Type B pancreatic cell (in vitro differentiated cells): Measurements from ENCODE around the gene RAB26. TPM values are rescaled to one million over a fixed set of nuclear protein-coding genes. Genes with fewer than 3 reads are reported as not detected.

Experiments
- DNase-seq: peaks from one replicate; pipeline ENCODE4 v3.0.0; 2021; ENCODE audit warnings: mixed read lengths; ENCODE audit not compliant: unreplicated experiment; ENCODE audit errors: extremely low spot score
- H3K27ac Mint-ChIP-seq: 2 replicates; pipeline ENCODE4 v1.8.0; 2021; ENCODE audit warnings: mild to moderate bottlenecking, mixed read lengths
- H3K27me3 Mint-ChIP-seq: 2 replicates; pipeline ENCODE4 v1.8.0; 2021; ENCODE audit warnings: mixed read lengths
- H3K36me3 Mint-ChIP-seq: 2 replicates; pipeline ENCODE4 v1.8.0; 2021; ENCODE audit warnings: mixed read lengths
- H3K4me1 Mint-ChIP-seq: one replicate; pipeline ENCODE4 v1.8.0; 2021; ENCODE audit warnings: mixed read lengths; ENCODE audit not compliant: unreplicated experiment
- H3K4me3 Mint-ChIP-seq: 2 replicates; pipeline ENCODE4 v1.8.0; 2021; ENCODE audit warnings: mild to moderate bottlenecking, mixed read lengths
- H3K9me3 Mint-ChIP-seq: 2 replicates; pipeline ENCODE4 v1.8.0; 2021; ENCODE audit warnings: mixed read lengths
- CTCF ChIP-seq: fragments of 200-600 bp; sonication (generic); conservative IDR thresholded peaks from 2 replicates; pipeline ENCODE4 v1.5.0; 2021; ENCODE audit warnings: antibody characterized with exemption, mild to moderate bottlenecking
- total RNA-seq: library from RNA; stranded (reverse); gene quantifications from 2 replicates; pipeline ENCODE4 v1.2.1, GENCODE V29; 2021; ENCODE audit warnings: low replicate concordance

The RAB26 gene
- total RNA-seq, 1 donor from 2014 or later: 7.4 TPM

DNA sequence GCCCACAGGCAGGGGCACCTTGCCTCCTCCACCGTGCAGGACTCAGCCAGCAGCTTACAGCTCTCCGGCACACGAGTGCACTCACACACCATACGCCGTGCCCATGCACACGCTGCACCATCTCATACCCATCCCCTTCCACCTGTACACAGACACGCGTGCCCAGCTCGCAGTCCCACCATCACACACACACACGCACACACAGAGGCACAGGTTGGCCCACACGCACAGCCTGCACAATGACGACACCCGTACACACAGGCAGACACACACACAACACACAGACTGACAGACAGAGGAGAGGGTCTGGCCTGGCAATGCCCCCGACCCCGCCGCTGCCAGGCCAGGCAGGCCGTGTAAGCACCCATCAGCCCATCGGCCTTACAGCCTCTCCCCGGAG lies 35.9 kb downstream of the RAB26 start:
- no peaks in the 10 kb centered on the region for H3K27me3 Mint-ChIP-seq
- H3K36me3 Mint-ChIP-seq: no peaks in the 10 kb centered on the region
- H3K4me3 Mint-ChIP-seq: no peak overlapping the region
- no peak overlapping the region for H3K27ac Mint-ChIP-seq
- no peak for TF ChIP-seq CTCF
- H3K9me3 Mint-ChIP-seq: no peaks in the 10 kb centered on the region
- DNase-seq: no peak
- H3K4me1 Mint-ChIP-seq: peaks cover 3% of the 10 kb centered on the region

DNA sequence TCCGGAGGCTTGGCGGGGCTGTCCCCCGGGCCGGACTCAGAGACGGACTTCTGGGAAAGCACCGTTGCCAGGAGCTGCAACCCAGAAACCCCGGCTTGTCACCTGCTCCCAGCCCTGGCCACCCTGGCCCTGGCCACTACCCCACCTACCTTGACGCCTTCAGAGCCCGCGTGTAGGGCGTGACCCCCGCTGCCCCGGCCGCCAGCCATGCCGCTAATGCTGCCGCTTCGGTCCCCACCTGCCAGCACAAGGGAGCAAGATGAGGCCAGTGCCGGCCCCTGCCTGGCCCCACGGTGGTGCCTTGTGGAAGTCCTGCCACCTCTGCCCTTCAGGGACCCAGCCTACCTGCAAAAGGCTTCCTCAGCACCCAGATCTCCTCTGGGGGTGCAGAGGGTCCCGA lies 36.5 kb downstream of the RAB26 start:
- DNase-seq: no peak
- Mint-ChIP-seq H3K9me3 (no peaks in the 10 kb centered on the region), H3K4me3 (no peak overlapping the region), H3K36me3 (no peaks in the 10 kb centered on the region), H3K27me3 (no peaks in the 10 kb centered on the region), H3K27ac (no peak overlapping the region), H3K4me1 (peaks cover 3% of the 10 kb centered on the region)
- no peak for TF ChIP-seq CTCF

- peaks cover 3% of the 10 kb centered on the region for H3K4me1 Mint-ChIP-seq
- H3K36me3 Mint-ChIP-seq: no peaks in the 10 kb centered on the region
- H3K9me3 Mint-ChIP-seq: no peaks in the 10 kb centered on the region
- no peak overlapping the region for H3K4me3 Mint-ChIP-seq
- no peak for DNase-seq
- no peak for TF ChIP-seq CTCF
- H3K27me3 Mint-ChIP-seq: no peaks in the 10 kb centered on the region
- no peak overlapping the region for H3K27ac Mint-ChIP-seq
These were observed 37.6 kb downstream of the RAB26 start for GRCh38 chr16:2186064-2186463.

GRCh38 chr16:2186505-2186904 lies 38.1 kb downstream of the RAB26 start:
- Mint-ChIP-seq H3K9me3 (no peaks in the 10 kb centered on the region), H3K27me3 (no peaks in the 10 kb centered on the region), H3K4me3 (no peak overlapping the region), H3K36me3 (no peaks in the 10 kb centered on the region), H3K27ac (no peak overlapping the region), H3K4me1 (peaks cover 3% of the 10 kb centered on the region)
- no peak for TF ChIP-seq CTCF
- DNase-seq: no peak

- H3K36me3 Mint-ChIP-seq: no peaks in the 10 kb centered on the region
- H3K9me3 Mint-ChIP-seq: no peaks in the 10 kb centered on the region
- DNase-seq: no peak
- H3K27ac Mint-ChIP-seq: no peak overlapping the region
- H3K4me1 Mint-ChIP-seq: no peaks in the 10 kb centered on the region
- no peak for TF ChIP-seq CTCF
- no peaks in the 10 kb centered on the region for H3K27me3 Mint-ChIP-seq
- no peak overlapping the region for H3K4me3 Mint-ChIP-seq
These were observed 38.8 kb downstream of the RAB26 start for GRCh38 chr16:2187212-2187611.

DNA sequence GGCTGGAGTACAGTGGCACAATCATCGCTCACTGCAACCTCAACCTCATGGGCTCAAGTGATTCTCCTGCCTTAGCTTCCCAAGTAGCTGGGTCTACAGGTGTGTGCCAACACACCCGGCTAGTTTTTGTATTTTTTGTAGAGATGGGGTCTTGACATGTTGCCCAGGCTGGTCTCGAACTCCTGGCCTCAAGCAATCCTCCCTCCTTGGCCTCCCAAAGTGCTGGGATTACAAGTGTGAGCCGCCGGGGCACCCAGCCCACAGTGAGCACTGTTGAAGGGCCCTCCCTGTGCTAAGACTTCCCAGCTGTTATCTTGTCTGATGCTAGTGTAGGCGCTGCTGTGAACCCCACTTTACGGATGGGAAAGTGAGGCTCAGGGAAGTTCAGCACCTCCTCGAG lies 40.0 kb downstream of the RAB26 start:
- no peaks in the 10 kb centered on the region for H3K36me3 Mint-ChIP-seq
- no peak for TF ChIP-seq CTCF
- no peak overlapping the region for H3K27ac Mint-ChIP-seq
- no peaks in the 10 kb centered on the region for H3K27me3 Mint-ChIP-seq
- no peaks in the 10 kb centered on the region for H3K4me1 Mint-ChIP-seq
- DNase-seq: no peak
- H3K4me3 Mint-ChIP-seq: no peak overlapping the region
- no peaks in the 10 kb centered on the region for H3K9me3 Mint-ChIP-seq
